ENCODE results near the gene SH3BGRL.
"Not testable (repeated sequence)": the region's sequence is repeated elsewhere in the genome, so short reads cannot be mapped to it uniquely, and the experiment has no call there.

Gene SH3BGRL

GRCh38 chrX:81259020-81259713, 57.3 kb downstream of the SH3BGRL start:
- DNase-seq (ENCODE audit: extremely low read depth in 1 of 2, low read depth in 1 of 2): no peak

GRCh38 chrX:81259714-81260395, 58.0 kb downstream of the SH3BGRL start:
- DNase-seq (ENCODE audit: extremely low read depth in 1 of 2, low read depth in 1 of 2): no peak

GRCh38 chrX:81261576-81261975, 59.7 kb downstream of the SH3BGRL start:
- DNase-seq (ENCODE audit: extremely low read depth in 1 of 2, low read depth in 1 of 2): no peak

GRCh38 chrX:81263059-81263458, 61.2 kb downstream of the SH3BGRL start:
- DNase-seq (ENCODE audit: extremely low read depth in 1 of 2, low read depth in 1 of 2): no peak

- no peak for DNase-seq (ENCODE audit: extremely low read depth in 1 of 2, low read depth in 1 of 2)
Observed at GRCh38 chrX:81278616-81279015, 76.7 kb downstream of the SH3BGRL start.

GRCh38 chrX:81280148-81280547, 78.2 kb downstream of the SH3BGRL start:
- DNase-seq (ENCODE audit: extremely low read depth in 1 of 2, low read depth in 1 of 2): no peak

GRCh38 chrX:81286075-81286474, 84.2 kb downstream of the SH3BGRL start:
- DNase-seq (ENCODE audit: extremely low read depth in 1 of 2, low read depth in 1 of 2): no peak

GRCh38 chrX:81286608-81287007, 84.7 kb downstream of the SH3BGRL start:
- DNase-seq (ENCODE audit: extremely low read depth in 1 of 2, low read depth in 1 of 2): no peak

GRCh38 chrX:81291996-81292395, 90.1 kb downstream of the SH3BGRL start:
- no peak for DNase-seq (ENCODE audit: extremely low read depth in 1 of 2, low read depth in 1 of 2)

GRCh38 chrX:81294101-81294500, 92.2 kb downstream of the SH3BGRL start:
- DNase-seq (ENCODE audit: extremely low read depth in 1 of 2, low read depth in 1 of 2): no peak

- DNase-seq (ENCODE audit: extremely low read depth in 1 of 2, low read depth in 1 of 2): no peak
Observed at GRCh38 chrX:81301877-81302276, 100.0 kb downstream of the SH3BGRL start.

GRCh38 chrX:81304563-81304962, 102.7 kb downstream of the SH3BGRL start:
- DNase-seq (ENCODE audit: extremely low read depth in 1 of 2, low read depth in 1 of 2): no peak

- no peak for DNase-seq (ENCODE audit: extremely low read depth in 1 of 2, low read depth in 1 of 2)
Observed at GRCh38 chrX:81305240-81305639, 103.3 kb downstream of the SH3BGRL start.

GRCh38 chrX:81308086-81308829, 106.4 kb downstream of the SH3BGRL start:
- DNase-seq (ENCODE audit: extremely low read depth in 1 of 2, low read depth in 1 of 2): no peak

GRCh38 chrX:81316163-81316562, 114.3 kb downstream of the SH3BGRL start:
- no peak for DNase-seq (ENCODE audit: extremely low read depth in 1 of 2, low read depth in 1 of 2)

- DNase-seq (ENCODE audit: extremely low read depth in 1 of 2, low read depth in 1 of 2): not testable (repeated sequence)
Observed at GRCh38 chrX:81331653-81332052, 129.8 kb downstream of the SH3BGRL start.

GRCh38 chrX:81336455-81337152, 134.7 kb downstream of the SH3BGRL start:
- no peak for DNase-seq (ENCODE audit: extremely low read depth in 1 of 2, low read depth in 1 of 2)

GRCh38 chrX:81337805-81338204, 135.9 kb downstream of the SH3BGRL start:
- DNase-seq (ENCODE audit: extremely low read depth in 1 of 2, low read depth in 1 of 2): no peak

GRCh38 chrX:81338924-81339323, 137.0 kb downstream of the SH3BGRL start:
- DNase-seq (ENCODE audit: extremely low read depth in 1 of 2, low read depth in 1 of 2): no peak

GRCh38 chrX:81345296-81345695, 143.4 kb downstream of the SH3BGRL start:
- not testable (repeated sequence) for DNase-seq (ENCODE audit: extremely low read depth in 1 of 2, low read depth in 1 of 2)

All from stimulated activated CD8-positive, alpha-beta memory T cell treated with anti-CD3 and anti-CD28 coated beads, Interleukin-7, amount 100 ng/mL, for 48 hours (primary cell).